Liver (tissue), 3 donors: Measurements from ENCODE around the gene NBPF4.
"Not testable (repeated sequence)": the region's sequence is repeated elsewhere in the genome, so short reads cannot be mapped to it uniquely, and the experiment has no call there.

Experiments used
- RAD21 ChIP-seq, 2 donors: IDR thresholded peaks; 2 replicates each; pipeline ENCODE4 v1.6.1; 2016; ENCODE audit warnings: antibody characterized with exemption in 2 of 2, mild to moderate bottlenecking in 2 of 2
- RXRA ChIP-seq, 2 donors: IDR thresholded peaks; 2 replicates each; pipeline ENCODE4 v1.6.1; 2017 to 2018; ENCODE audit warnings: antibody characterized with exemption in 2 of 2, mild to moderate bottlenecking in 1 of 2
- TAF1 ChIP-seq: conservative IDR thresholded peaks from 2 replicates; pipeline ENCODE4 v1.6.1; 2016; ENCODE audit warnings: antibody characterized with exemption, mild to moderate bottlenecking
- TF ChIP-seq, protein P1 (sequence below): IDR thresholded peaks from 2 replicates; pipeline ENCODE4 v1.6.1; 2016; ENCODE audit warnings: antibody characterized with exemption, mild to moderate bottlenecking
- TF ChIP-seq, protein P2 (sequence below): fragments of 150-350 bp; IDR thresholded peaks from 2 replicates; pipeline ENCODE4 v1.5.1; 2017; ENCODE audit warnings: improper control_type of control experiment, low read depth, low read length; ENCODE audit not compliant: missing input control
- donor health status: healthy.
- donor health status: healthy.

DNA sequence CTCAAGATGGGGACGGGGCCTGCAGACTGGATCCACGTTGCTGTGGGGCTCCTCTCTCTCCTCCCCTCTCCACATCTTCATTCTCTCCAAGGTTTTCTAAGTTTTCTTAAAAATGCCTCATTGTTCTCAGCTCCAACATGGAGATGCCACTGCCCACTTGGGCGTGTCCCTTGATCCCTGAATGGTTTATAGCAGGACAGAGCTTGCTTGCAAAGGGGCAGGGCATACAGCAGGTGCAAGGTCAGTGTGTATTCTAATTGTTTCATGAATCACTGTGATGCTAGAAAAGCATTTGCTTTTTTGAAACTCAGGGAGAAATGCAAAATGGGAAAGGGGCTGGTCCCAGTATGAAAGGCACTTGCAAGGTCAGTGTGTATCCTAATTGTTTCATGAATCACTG is 13.9 kb downstream of the NBPF4 start:
- TF ChIP-seq, protein P1, sequence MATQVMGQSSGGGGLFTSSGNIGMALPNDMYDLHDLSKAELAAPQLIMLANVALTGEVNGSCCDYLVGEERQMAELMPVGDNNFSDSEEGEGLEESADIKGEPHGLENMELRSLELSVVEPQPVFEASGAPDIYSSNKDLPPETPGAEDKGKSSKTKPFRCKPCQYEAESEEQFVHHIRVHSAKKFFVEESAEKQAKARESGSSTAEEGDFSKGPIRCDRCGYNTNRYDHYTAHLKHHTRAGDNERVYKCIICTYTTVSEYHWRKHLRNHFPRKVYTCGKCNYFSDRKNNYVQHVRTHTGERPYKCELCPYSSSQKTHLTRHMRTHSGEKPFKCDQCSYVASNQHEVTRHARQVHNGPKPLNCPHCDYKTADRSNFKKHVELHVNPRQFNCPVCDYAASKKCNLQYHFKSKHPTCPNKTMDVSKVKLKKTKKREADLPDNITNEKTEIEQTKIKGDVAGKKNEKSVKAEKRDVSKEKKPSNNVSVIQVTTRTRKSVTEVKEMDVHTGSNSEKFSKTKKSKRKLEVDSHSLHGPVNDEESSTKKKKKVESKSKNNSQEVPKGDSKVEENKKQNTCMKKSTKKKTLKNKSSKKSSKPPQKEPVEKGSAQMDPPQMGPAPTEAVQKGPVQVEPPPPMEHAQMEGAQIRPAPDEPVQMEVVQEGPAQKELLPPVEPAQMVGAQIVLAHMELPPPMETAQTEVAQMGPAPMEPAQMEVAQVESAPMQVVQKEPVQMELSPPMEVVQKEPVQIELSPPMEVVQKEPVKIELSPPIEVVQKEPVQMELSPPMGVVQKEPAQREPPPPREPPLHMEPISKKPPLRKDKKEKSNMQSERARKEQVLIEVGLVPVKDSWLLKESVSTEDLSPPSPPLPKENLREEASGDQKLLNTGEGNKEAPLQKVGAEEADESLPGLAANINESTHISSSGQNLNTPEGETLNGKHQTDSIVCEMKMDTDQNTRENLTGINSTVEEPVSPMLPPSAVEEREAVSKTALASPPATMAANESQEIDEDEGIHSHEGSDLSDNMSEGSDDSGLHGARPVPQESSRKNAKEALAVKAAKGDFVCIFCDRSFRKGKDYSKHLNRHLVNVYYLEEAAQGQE: not testable (repeated sequence)
- TF ChIP-seq, protein P2, sequence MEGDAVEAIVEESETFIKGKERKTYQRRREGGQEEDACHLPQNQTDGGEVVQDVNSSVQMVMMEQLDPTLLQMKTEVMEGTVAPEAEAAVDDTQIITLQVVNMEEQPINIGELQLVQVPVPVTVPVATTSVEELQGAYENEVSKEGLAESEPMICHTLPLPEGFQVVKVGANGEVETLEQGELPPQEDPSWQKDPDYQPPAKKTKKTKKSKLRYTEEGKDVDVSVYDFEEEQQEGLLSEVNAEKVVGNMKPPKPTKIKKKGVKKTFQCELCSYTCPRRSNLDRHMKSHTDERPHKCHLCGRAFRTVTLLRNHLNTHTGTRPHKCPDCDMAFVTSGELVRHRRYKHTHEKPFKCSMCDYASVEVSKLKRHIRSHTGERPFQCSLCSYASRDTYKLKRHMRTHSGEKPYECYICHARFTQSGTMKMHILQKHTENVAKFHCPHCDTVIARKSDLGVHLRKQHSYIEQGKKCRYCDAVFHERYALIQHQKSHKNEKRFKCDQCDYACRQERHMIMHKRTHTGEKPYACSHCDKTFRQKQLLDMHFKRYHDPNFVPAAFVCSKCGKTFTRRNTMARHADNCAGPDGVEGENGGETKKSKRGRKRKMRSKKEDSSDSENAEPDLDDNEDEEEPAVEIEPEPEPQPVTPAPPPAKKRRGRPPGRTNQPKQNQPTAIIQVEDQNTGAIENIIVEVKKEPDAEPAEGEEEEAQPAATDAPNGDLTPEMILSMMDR: not testable (repeated sequence)
- not testable (repeated sequence) for TF ChIP-seq TAF1; RAD21 (IDR thresholded peaks at IDR 0.05); RXRA (IDR thresholded peaks at IDR 0.05)
